GM15510 (cell line): ENCODE results near the gene GLT6D1.

Experiments
- POLR2A ChIP-seq: IDR thresholded peaks from 3 replicates; pipeline ENCODE4 v1.6.1; 2011; ENCODE audit warnings: borderline replicate concordance; ENCODE audit not compliant: insufficient read length; ENCODE audit errors: extremely low read depth

Gene GLT6D1

DNA sequence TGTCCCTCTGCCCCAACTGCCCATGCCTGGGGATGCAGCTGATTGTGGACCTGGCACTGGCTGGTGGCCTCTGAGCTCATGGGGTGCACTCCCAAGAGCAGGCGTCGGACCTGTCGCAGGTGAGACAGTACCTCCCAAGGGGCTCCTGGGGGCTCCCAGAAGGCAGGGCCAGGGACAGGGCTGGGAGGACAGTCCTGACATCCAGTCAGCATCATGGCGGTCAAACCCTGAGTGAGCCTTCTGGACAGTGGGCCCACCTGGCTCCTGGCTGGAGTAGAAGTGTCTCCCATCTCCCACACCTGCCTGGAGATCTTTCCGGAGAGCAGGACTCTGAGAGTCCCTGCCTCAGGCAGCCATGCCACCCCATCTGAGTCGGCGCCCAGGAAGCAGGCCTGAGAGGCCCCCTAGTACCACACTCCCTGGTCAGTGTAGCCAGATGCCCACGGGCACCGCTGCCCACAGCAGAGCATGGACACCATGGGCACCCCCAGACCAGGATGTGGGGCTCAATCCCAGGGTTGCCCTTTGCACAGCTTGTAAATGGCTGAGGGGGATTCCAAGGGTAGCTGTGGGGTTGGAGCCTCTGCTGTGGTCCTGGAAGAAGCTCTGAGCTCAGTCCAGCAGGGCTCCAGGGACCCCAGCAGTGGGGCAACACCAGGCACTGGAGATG, 30.4 kb upstream of the GLT6D1 start:
- TF ChIP-seq POLR2A, result no peak

DNA sequence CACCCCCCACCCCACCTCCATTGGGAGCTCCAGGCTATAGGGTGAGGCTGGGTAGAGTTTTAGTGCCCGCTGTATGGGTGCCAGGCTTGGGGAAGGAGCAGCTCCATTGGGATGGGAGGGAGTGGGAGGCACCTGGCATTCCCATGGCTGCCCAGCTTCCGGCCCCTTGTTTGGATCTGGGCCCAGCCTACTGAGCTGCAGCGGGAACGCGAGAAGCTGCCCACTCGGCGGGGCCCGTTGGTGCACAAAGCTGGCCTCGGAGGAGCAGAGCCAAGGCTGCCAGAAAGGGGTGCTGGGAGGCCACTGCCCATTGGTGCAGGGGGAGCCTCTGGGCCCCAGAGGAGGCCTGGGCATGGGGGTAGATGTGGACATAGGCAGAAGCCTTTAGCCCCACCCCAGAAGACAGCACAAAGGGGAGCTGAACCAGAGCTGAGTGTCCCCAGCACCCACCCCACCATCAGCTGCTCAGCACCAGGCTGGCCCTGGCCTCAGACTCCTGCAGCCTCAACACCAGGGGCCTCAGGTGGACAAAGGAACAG, 28.2 kb upstream of the GLT6D1 start:
- TF ChIP-seq POLR2A, result no peak

DNA sequence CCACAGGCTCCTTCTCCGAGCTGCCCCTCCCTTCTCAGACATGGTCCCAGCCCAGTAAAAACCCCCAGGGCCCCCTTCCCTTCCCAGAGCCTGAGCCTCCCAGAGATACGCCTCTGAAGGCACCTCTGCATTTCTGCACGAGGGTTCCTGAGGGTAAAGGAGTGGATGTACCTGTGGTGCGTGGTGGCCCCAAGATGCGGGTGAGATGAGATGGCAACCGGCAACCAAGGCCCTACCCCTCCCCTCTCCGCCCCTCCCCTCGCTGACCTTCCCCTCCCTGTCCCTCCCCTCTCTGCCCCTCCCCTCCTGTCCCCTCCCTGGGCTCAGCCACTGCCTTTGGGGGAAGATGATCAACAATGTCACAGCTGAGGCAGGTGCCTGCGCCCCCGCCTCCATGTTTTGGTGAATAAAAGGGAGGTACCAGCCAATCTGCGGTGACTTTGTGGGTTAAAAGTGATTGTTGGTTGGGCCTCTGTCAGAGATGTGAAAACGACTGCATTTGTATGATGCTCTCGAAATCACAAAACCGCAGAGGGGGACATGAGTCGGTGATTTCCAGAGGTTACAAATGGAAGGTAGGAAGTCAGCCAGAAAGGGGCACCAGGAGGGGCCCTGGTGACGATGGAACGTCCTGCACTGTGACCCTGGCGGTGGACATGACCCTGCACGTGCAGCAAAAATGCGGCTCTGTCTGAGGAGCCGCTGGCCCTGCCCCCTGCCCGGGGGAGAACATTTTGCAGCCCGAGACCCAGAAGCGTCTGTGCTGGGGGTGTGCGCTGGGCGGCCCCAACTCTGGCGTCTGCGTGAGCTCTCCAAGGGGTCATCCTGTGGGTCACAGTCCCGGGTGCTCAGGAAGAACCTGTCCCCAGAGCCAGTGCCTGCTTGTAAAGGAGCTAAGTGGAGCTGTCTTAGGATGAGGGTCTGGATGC, 27.5 kb upstream of the GLT6D1 start:
- TF ChIP-seq POLR2A, result no peak

DNA sequence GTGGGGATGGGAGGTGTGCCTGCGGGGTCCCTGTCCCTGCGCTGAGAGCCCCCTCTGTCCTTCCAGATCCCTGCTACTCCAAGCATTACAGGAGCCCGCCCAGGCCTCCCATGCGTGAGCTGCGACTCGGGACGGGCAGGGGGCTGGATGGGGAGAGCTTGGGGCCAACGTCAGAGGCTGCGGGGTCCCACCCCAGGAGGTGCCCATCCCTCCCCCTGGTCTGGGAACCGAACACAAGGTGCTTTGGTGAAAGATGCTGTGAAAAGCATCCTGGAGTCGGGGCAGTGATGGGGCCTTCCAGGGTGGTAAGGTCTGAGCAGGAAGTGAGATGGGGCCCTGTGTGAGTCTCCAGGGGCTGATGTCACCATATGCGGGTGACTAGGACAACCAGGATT, 26.5 kb upstream of the GLT6D1 start:
- TF ChIP-seq POLR2A, result no peak

DNA sequence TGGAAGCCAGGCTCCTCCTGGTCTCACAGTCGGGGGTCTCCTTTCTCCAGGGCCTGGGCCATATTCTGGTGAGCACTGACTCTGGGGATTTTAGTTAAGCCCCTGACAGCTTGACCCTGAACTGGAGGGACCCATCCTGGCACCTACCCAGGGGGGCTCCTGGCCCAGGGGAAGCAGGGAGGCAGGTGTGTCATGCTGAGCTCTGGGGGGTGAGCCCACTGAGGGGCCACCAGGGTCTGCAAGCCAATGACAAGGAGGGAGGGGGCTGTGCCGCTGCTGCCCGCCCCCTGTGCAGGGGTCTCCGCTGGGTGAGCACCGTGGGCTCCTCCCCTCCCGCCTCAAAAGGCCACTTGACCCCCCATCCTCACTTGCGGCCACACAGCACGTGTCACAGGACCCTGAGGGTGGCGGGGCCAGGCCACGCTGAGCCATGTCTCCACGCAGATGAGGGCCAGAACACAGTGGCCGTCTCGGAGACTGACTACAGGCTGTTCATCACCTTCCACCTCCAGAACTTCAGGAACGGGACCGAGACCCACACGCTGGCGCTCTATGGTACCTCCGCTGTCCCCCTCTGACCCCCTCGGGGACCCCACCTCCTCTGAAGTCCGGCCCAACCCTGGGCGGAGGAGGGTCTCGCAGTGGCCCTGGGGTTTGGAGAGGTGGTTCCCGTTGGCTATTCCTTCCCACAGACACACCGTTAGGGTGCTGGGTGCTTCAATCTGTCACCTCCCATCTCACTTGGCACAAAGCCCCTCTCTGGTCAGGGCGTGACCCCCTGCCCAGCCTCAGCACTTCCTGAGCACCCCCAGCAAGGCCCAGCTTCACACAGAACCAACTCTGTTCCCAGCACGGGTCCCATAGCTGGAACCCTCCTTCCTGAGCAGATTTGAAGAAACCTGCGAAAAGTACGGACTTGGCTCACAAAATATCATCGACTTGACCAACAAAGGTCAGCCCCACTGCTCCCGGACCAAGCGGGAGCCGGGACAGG, 25.8 kb upstream of the GLT6D1 start:
- TF ChIP-seq POLR2A, result no peak

DNA sequence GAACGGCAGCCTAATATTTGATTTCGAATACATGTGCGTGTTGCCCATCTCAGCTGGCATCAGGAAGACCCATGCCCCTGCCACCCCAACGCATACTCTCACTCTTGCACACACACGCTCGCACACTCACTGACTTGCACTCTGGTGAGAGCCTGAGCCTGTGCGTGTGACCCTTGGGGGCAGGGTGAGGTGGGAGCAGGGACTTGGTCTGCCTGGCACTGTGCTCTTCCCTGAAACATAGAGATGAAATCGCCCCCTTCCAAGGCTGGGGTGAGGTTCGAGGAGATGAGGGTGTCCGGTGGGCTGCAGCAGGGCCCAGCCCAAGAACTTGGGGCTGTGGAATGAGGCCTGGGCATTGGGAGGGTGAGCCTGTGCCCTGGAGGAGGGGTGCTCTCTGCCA, 24.9 kb upstream of the GLT6D1 start:
- no peak for TF ChIP-seq POLR2A

DNA sequence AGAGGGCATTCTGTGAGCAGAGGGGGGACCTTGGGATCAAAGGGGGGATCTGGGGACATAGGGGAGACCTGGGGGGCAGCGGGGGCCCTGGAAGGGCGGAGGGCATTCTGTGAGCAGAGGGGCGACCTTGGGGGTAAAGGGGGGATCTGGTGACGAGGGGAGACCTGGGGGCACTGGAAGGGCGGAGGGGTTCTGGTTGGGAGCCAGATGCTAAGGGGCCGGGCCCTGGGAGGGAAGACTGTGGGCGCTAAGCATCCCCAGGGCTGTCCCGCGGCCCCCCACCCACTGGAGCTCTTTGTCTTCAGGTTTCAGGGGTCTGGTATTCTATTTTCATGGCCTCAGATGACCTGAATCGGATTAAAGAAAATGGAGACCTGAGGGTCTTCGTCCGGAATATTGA, 24.5 kb upstream of the GLT6D1 start:
- TF ChIP-seq POLR2A, result no peak

DNA sequence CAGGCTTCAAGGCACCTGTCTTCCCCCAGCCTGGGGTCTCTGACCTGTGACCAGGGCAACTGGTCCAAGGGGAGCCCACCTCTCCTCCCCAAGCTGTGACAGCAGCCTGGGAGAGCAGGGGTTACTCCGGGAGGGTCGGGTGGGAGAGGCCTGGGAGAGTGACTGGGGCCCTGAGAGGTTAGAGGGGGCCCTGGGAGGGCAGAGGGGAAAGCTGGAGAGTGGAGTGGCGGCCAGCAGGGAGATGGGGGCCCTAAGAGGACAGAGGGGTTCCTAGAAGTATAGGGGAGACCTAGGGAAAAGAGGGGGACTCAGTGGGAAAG, 24.1 kb upstream of the GLT6D1 start:
- TF ChIP-seq POLR2A, result no peak

DNA sequence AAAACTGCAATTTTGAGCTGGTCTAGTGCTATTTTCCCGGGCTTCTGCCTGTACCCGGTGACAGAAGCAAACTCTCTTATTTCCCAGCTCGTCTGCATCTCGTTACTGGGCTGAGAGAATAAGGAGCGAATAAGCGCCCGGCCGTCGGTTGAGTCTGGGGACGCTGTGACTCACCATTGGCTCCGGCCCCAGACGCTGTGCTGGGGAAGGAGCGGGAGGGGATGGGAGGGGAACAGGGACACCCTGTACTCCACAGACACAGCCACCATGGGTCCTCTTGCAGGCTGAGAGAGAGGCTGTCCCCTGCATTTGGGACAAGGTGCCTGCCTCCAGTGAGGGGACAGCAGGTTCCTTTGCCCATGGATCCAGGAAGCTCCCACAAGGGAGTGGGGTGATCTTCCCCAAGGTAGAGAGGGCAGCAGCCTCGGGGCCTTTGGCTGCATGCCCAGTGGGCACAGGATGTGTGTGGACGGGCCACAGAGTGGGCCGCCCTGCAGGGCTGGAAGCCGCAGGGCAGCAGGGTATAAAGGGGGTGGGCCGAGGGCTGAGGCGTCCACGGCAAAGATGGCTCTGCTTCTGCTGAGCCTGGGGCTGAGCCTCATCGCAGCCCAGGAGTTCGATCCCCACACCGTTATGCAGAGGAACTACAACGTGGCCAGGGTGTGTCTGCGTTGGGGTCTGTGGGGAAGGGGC, 23.6 kb upstream of the GLT6D1 start, which contains the start of gene LCN9:
TSS of gene LCN9 (plus strand) at position 552 of the 693 bp plus-strand sequence. CDS start at position 565, 13 bp downstream.
- no peak for TF ChIP-seq POLR2A

DNA sequence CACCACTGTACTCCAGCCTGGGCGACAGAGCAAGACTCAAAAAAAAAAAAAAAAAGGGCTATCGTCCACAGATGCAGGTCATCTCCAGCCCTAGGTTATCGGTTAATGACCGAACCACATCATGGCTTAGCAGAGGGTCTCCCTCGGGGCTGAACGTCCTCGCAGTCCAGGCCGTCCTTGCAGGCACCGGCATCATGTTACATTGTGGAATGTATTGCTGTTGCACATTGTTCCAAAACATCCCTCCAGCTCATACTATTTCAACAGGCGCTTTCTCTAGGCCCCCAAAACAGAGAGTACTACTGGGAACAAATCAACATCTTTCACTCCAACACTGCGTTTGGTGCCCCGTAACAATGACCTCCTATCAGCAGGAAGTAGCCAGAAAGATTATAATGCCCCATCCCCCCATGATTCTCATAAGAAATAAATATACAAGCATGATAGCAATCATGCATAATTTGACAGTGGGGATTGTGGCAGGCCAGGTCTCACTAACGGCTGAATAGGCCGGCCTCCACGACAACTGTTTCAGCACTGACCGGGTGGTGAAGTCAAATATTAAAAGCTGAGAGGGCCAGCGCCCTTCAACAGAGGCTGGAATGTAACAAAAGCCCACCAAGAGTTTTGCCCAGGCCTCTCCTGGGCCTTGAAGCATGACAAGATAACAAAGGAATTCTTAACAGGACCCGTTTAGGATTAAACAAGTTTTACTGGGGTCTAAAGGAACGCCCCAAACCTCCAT, 22.6 kb upstream of the GLT6D1 start:
- TF ChIP-seq POLR2A, result no peak

DNA sequence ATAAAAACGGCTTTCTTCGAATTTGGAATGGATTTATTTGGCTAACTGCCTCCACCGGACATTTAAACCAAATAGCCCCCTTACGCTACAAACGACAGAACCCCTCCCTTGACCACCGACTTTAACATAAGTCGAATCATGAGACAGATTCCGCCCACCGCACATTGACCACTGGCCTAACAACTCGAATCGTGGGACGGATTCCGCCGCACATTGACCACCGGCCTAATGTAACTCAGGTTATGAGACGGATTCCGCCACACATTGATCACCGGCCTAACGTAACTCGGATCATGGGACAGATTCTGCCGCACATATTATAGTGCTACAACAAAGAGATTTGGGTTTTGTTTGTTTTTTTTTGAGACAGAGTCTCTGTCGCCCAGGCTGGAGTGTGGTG, 21.1 kb upstream of the GLT6D1 start:
- TF ChIP-seq POLR2A, result no peak

DNA sequence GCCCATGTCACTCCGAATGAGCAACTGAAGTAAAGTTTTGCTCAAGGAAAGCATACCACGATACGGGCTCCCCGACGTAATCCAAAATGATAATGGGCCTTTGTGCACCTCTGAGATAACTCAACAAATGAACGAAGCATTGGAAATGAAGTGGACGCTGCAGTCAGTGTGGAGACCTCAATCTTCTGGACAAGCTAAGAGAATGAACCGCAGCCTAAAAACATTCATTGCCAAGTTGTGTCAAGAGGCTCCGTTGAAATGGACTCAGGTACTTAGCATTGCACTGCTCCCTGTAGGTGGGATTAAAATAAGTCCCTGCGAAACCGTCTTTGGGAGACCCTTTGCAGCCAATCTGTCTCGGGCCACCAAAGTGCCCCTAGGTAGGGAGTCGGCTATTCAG, 19.9 kb upstream of the GLT6D1 start:
- TF ChIP-seq POLR2A, result no peak

DNA sequence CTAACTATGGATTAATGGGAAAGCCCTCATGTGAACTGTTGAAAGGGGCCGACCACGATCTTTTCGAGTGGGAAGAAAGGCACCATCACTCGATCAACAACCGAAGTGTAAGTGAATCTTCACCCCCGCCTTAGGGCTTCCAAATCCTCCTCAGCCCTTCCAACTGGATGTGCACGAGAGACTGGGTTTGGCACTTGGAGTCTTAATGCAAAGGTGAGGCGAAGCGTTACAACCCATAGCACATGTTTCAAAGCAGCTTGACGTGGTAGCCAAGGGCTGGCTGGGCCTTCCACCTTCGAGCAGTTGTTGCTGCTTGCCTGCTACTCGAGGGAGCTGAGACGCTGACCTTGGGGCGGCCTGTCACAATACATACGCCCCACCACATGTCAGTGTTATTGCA, 18.1 kb upstream of the GLT6D1 start:
- no peak for TF ChIP-seq POLR2A

DNA sequence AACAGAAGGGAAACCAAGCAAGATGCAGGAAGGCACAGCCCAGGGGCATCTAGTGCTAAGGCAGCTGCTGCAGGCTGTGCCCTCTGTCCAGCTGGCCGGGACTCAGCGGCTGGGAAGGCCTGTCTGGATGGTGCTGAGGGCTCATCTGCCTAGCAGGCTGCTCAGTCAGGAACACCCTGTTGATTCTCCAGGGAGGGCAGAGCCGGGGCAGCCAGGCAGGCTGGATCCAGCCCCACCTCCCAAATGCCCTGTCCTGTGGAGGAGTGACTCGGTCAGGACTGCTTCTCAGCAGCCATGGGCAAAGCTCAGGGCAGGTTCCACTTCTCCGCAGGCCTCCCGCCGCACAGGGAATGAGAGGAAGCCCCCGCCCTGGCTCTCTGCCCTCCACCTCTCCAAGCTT, 16.0 kb upstream of the GLT6D1 start:
- no peak for TF ChIP-seq POLR2A

DNA sequence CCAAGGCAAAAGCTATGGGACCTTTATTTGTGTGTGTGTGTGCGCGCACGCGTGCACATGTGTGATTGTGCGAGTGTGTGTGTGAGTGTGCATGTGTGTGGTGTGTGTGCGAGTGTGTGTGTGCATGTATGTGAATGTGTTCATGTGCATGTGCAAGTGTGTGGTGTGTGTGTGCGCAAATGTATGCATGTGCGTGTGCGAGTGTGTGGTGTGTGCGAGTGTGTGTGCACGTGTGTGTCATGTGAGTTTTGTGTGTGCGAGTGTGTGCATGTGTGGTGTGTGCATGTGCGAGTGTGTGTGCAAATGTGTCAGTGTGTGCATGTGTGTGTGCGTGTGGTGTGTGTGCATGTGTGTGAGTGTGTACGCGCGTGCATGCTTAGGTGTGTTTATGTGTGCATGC, 11.1 kb upstream of the GLT6D1 start:
- no peak for TF ChIP-seq POLR2A
